T-cell (primary cell): ENCODE results near the gene SLC9A5. TPM values are rescaled to one million over a fixed set of nuclear protein-coding genes. Genes with fewer than 3 reads are reported as not detected.

Experiments used
- ATAC-seq, 4 experiments: fragments of 200-7000 bp in 3 of 4; fragments of 150-1000 bp in 1 of 4; cut with Tn5 transposase; replicated peaks in 1 of 4; 1 replicate in 3 of 4; 2 replicates in 1 of 4; pipeline ENCODE4 v1.10.0; 2021; ENCODE audit warnings: moderate library complexity in 3 of 4, mild to moderate bottlenecking in 2 of 4, moderate number of reproducible peaks in 1 of 4
- CTCF ChIA-PET, 2 donors: fragments of 300-600 bp; sonication (Branson Sonifier 250); formaldehyde crosslinking; loops; one replicate each; lab custom pipeline; 2022; ENCODE audit warnings: antibody characterized with exemption in 2 of 2; lab: Charles Lee
- POLR2A ChIA-PET, 2 donors: fragments of 300-600 bp; sonication (Branson Sonifier 250); formaldehyde crosslinking; loops; one replicate each; lab custom pipeline; 2022; ENCODE audit warnings: antibody characterized with exemption in 2 of 2; lab: Charles Lee
- DNase-seq, 35 experiments: peaks; one replicate each; pipeline versions ENCODE4 v3.0.0 to v3.0.0-alpha.2; 2013 to 2023
- H3K27ac ChIP-seq: one replicate; pipeline ENCODE4 v1.5.1; 2013; ENCODE audit warnings: low read length
- H3K27me3 ChIP-seq, 2 experiments: replicated peaks in 1 of 2; 1 replicate in 1 of 2; 2 replicates in 1 of 2; pipeline versions ENCODE4 v1.6.1 to v1.7.0; 2013; ENCODE audit warnings: low read length in 1 of 2, mixed read lengths in 1 of 2; ENCODE audit not compliant: control insufficient read depth in 2 of 2, insufficient read depth in 2 of 2; ENCODE audit errors: extremely low read depth in 1 of 2
- H3K36me3 ChIP-seq, 2 donors: 1 replicate in 1 of 2; 2 replicates in 1 of 2; pipeline versions ENCODE4 v1.6.1 to v1.7.0; 2013; ENCODE audit warnings: low read length in 1 of 2; ENCODE audit not compliant: control insufficient read depth in 2 of 2, insufficient read depth in 1 of 2; ENCODE audit errors: extremely low read depth in 1 of 2
- H3K4me1 ChIP-seq, 2 experiments: 1 replicate in 1 of 2; 2 replicates in 1 of 2; pipeline versions ENCODE4 v1.6.1 to v1.7.0; 2013; ENCODE audit warnings: low read length in 2 of 2, mixed read lengths in 1 of 2; ENCODE audit not compliant: insufficient read depth in 2 of 2, control insufficient read depth in 1 of 2; ENCODE audit errors: extremely low read depth in 1 of 2
- H3K4me3 ChIP-seq, 2 donors: 1 replicate in 1 of 2; 2 replicates in 1 of 2; pipeline versions ENCODE4 v1.5.1 to v1.7.0; 2013; ENCODE audit warnings: mild to moderate bottlenecking in 2 of 2, low read length in 1 of 2, moderate library complexity in 1 of 2; ENCODE audit not compliant: control insufficient read depth in 1 of 2; ENCODE audit errors: extremely low read depth in 1 of 2
- H3K9me3 ChIP-seq: 2 replicates; pipeline ENCODE4 v1.7.0; 2013
- H3K27ac Mint-ChIP-seq, 2 donors: one replicate each; pipeline ENCODE4 v1.8.0; 2020 to 2021; ENCODE audit warnings: mild to moderate bottlenecking in 2 of 2, mixed read lengths in 2 of 2
- H3K27me3 Mint-ChIP-seq, 2 donors: one replicate each; pipeline ENCODE4 v1.8.0; 2021 to 2022; ENCODE audit warnings: mixed read lengths in 2 of 2
- H3K36me3 Mint-ChIP-seq: one replicate; pipeline ENCODE4 v1.8.0; 2021; ENCODE audit warnings: mixed read lengths
- H3K4me1 Mint-ChIP-seq, 3 donors: one replicate each; pipeline ENCODE4 v1.8.0; 2020 to 2022; ENCODE audit warnings: mixed read lengths in 3 of 3, mild to moderate bottlenecking in 1 of 3
- H3K4me3 Mint-ChIP-seq, 3 donors: one replicate each; pipeline ENCODE4 v1.8.0; 2020 to 2022; ENCODE audit warnings: mild to moderate bottlenecking in 3 of 3, mixed read lengths in 3 of 3, moderate library complexity in 3 of 3
- H3K9me3 Mint-ChIP-seq, 3 donors: one replicate each; pipeline ENCODE4 v1.8.0; 2020 to 2022; ENCODE audit warnings: mixed read lengths in 3 of 3
- WGBS: methylation state at CpG from one replicate; pipeline ENCODE4 v1.1.5; 2013; ENCODE audit warnings: missing lambda C conversion rate; ENCODE audit not compliant: insufficient coverage; 5-methylcytosine and 5-hydroxymethylcytosine counted together
- total RNA-seq, 35 experiments: library from RNA in 6 of 35; stranded (reverse) in 6 of 35; fragments of 120-200 nt in 1 of 35; gene quantifications; one replicate each; pipeline versions ENCODE4 v1.2.1 to v1.2.4 and lab custom pipeline; 2013 to 2026

SLC9A5 gene
- total RNA-seq, 5 donors from 2014 or later (not counting 1 experiment from before 2014, with no cell fraction given) = 1.4 to 2.3 (median 2.2) TPM

GRCh38 chr16:67287960-67288359 lies 39.2 kb downstream of the SLC9A5 start:
- Histone ChIP-seq H3K27ac (no peak overlapping the region), H3K36me3 (peaks cover 0 to 16% of the 10 kb centered on the region in 2 donors), H3K4me1 (peaks cover 0 to 22% of the 10 kb centered on the region in 2 experiments), H3K27me3 (no peaks in the 10 kb centered on the region), H3K4me3 (no peak overlapping the region), H3K9me3 (no peaks in the 10 kb centered on the region)
- ATAC-seq (no peak), DNase-seq (no peak)
- H3K9me3 Mint-ChIP-seq = no peaks in the 10 kb centered on the region
- 98% methylated on average over 13 of the region's 14 CpGs for WGBS
- peaks cover 6 to 9% (median 6%) of the 10 kb centered on the region in 3 donors for H3K4me1 Mint-ChIP-seq
- H3K36me3 Mint-ChIP-seq = no peaks in the 10 kb centered on the region
- H3K27me3 Mint-ChIP-seq = no peaks in the 10 kb centered on the region
- no peak overlapping the region for H3K4me3 Mint-ChIP-seq
- ChIA-PET CTCF (interaction anchor here in 1 of 2 donors (0.6 kb wide), 1 partner anchor 883 kb away, joined by 3 read pairs; no protein-coding TSS in a partner anchor), POLR2A (no interaction called here)
- no peak overlapping the region for H3K27ac Mint-ChIP-seq

- no peak overlapping the region for H3K4me3 ChIP-seq
These were observed 42.7 kb downstream of the SLC9A5 start for GRCh38 chr16:67291461-67291860.

GRCh38 chr16:67294171-67294757 lies 45.5 kb downstream of the SLC9A5 start:
- no peak overlapping the region for H3K4me3 ChIP-seq
- peaks cover 0 to 21% of the 10 kb centered on the region in 2 experiments for H3K4me1 ChIP-seq
- H3K9me3 ChIP-seq = no peaks in the 10 kb centered on the region
- Mint-ChIP-seq H3K9me3 (no peaks in the 10 kb centered on the region), H3K4me3 (no peak overlapping the region), H3K36me3 (no peaks in the 10 kb centered on the region), H3K4me1 (peaks cover 6 to 11% (median 9%) of the 10 kb centered on the region in 3 donors), H3K27ac (no peak overlapping the region), H3K27me3 (peaks cover 0 to 3% of the 10 kb centered on the region in 2 donors)
- ATAC-seq = no peak
- H3K27me3 ChIP-seq = peaks cover 0 to 14% of the 10 kb centered on the region in 2 experiments
- no peak overlapping the region for H3K27ac ChIP-seq
- no peak for DNase-seq
- CTCF ChIA-PET = no interaction called here
- 90% methylated on average over 2 of the region's 4 CpGs for WGBS
- H3K36me3 ChIP-seq = no peaks in the 10 kb centered on the region
- POLR2A ChIA-PET = no interaction called here

More at GRCh38 chr16:67291461-67291860, 42.7 kb downstream of the SLC9A5 start:
- Histone ChIP-seq H3K9me3 (no peaks in the 10 kb centered on the region), H3K27me3 (no peaks in the 10 kb centered on the region), H3K27ac (no peak overlapping the region), H3K36me3 (peaks cover 0 to 3% of the 10 kb centered on the region in 2 donors), H3K4me1 (peaks cover 0 to 28% of the 10 kb centered on the region in 2 experiments)
- DNase-seq (no peak), ATAC-seq (no peak)
- ChIA-PET POLR2A (no interaction called here), CTCF (no interaction called here)
- Mint-ChIP-seq H3K27ac (no peak overlapping the region), H3K36me3 (no peaks in the 10 kb centered on the region), H3K27me3 (no peaks in the 10 kb centered on the region), H3K9me3 (no peaks in the 10 kb centered on the region), H3K4me1 (peaks cover 6 to 11% (median 9%) of the 10 kb centered on the region in 3 donors), H3K4me3 (no peak overlapping the region)
- 73% methylated on average over 2 of the region's 7 CpGs for WGBS

- ChIA-PET CTCF (no interaction called here), POLR2A (no interaction called here)
- peaks cover 0 to 3% of the 10 kb centered on the region in 2 donors for H3K27me3 Mint-ChIP-seq
- peaks cover 0 to 15% of the 10 kb centered on the region in 2 experiments for H3K27me3 ChIP-seq
- peaks cover 0 to 15% of the 10 kb centered on the region in 2 experiments for H3K4me1 ChIP-seq
- no peak overlapping the region for H3K27ac ChIP-seq
- WGBS = 94% methylated on average over 2 of the region's 7 CpGs
- no peaks in the 10 kb centered on the region for H3K36me3 Mint-ChIP-seq
- no peaks in the 10 kb centered on the region for H3K9me3 ChIP-seq
- no peak for DNase-seq
- H3K36me3 ChIP-seq = no peaks in the 10 kb centered on the region
- H3K4me3 Mint-ChIP-seq = no peak overlapping the region
- no peak overlapping the region for H3K4me3 ChIP-seq
- H3K27ac Mint-ChIP-seq = no peak overlapping the region
- peaks cover 0 to 6% (median 3%) of the 10 kb centered on the region in 3 donors for H3K4me1 Mint-ChIP-seq
- no peaks in the 10 kb centered on the region for H3K9me3 Mint-ChIP-seq
- no peak for ATAC-seq
These were observed 46.2 kb downstream of the SLC9A5 start for GRCh38 chr16:67294938-67295361.

DNA sequence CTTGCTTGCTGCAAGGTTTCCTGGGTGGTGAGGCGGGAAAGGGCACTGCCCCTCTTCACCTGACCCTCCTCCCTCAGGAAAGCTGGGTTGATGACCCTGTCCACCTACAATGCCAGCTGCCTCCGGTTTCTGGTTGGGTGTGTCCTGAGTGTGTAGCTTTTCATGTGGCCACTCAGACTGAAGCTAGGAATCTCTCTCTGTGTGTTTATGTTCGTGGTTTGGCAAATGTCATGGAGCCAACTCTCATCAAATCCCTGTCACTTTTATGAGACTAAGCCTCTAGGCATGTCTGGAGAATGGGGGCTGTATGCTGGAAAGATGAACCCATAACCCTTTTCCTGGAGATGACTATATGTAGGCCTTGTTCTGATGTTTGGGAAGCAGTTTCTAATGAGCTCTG lies 47.6 kb downstream of the SLC9A5 start:
- Histone ChIP-seq H3K27ac (no peak overlapping the region), H3K9me3 (no peaks in the 10 kb centered on the region), H3K27me3 (peaks cover 0 to 22% of the 10 kb centered on the region in 2 experiments), H3K4me3 (no peak overlapping the region), H3K4me1 (peaks cover 0 to 5% of the 10 kb centered on the region in 2 experiments), H3K36me3 (no peaks in the 10 kb centered on the region)
- no peaks in the 10 kb centered on the region for H3K36me3 Mint-ChIP-seq
- no peak for ATAC-seq
- WGBS = no CpG with 5 or more reads among the region's 3 CpGs
- ChIA-PET POLR2A (no interaction called here), CTCF (interaction anchor here (0.5 to 0.6 kb wide), 2 partner anchors 15 to 484 kb away, joined by 3 read pairs; no protein-coding TSS in a partner anchor)
- DNase-seq = no peak
- H3K4me1 Mint-ChIP-seq = peaks cover 0 to 6% (median 0%) of the 10 kb centered on the region in 3 donors
- H3K27ac Mint-ChIP-seq = no peak overlapping the region
- H3K27me3 Mint-ChIP-seq = peaks cover 4 to 5% of the 10 kb centered on the region in 2 donors
- no peaks in the 10 kb centered on the region for H3K9me3 Mint-ChIP-seq
- no peak overlapping the region for H3K4me3 Mint-ChIP-seq

- peaks cover 0 to 5% of the 10 kb centered on the region in 2 experiments for H3K4me1 ChIP-seq
- Mint-ChIP-seq H3K4me3 (no peak overlapping the region), H3K4me1 (peaks cover 0 to 1% (median 0%) of the 10 kb centered on the region in 3 donors), H3K27ac (no peak overlapping the region), H3K36me3 (no peaks in the 10 kb centered on the region), H3K27me3 (peaks cover 4 to 5% of the 10 kb centered on the region in 2 donors), H3K9me3 (no peaks in the 10 kb centered on the region)
- CTCF ChIA-PET = interaction anchor here in 1 of 2 donors (0.7 kb wide), 1 partner anchor 366 kb away, joined by 3 read pairs; no protein-coding TSS in a partner anchor
- 92% methylated on average over 8 of the region's 9 CpGs for WGBS
- no peaks in the 10 kb centered on the region for H3K9me3 ChIP-seq
- no peak for DNase-seq
- no peak overlapping the region for H3K27ac ChIP-seq
- H3K27me3 ChIP-seq = peaks cover 0 to 23% of the 10 kb centered on the region in 2 experiments
- ATAC-seq = no peak
- H3K36me3 ChIP-seq = no peaks in the 10 kb centered on the region
- no peak overlapping the region for H3K4me3 ChIP-seq
- POLR2A ChIA-PET = no interaction called here
These were observed 49.5 kb downstream of the SLC9A5 start for GRCh38 chr16:67298277-67298676.
